ENCODE results near the gene SUSD6. TPM values are rescaled to one million over a fixed set of nuclear protein-coding genes. Genes with fewer than 3 reads are reported as not detected.

SUSD6 gene
- total RNA-seq, 2 donors from 2014 or later: 41.1 to 52.3 TPM

DNA sequence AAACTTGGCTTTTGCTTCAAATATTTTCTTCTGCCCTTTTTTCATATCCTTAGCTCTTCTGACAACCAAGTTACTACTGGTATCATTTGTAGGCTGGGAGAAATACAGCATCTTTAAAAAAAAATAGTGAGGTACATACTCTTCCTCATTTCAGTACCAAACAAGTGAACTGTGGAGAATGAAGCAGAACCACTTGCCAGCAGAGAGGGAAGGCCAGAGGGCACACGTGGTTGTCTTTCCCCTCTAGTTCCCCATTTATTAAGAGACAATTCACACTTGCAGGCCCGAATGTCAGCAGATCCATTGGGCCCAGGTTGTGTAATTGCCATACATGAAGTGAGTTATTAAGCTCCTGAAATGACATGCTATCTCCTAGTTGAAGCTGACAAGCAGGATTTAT lies 3.2 kb downstream of the SUSD6 start:
- no peaks in the 10 kb centered on the region for H3K9me3 ChIP-seq
- WGBS: 14% methylated on average over 2 of the region's 2 CpGs
- intact Hi-C loops (cut with DNase I): loop anchor here (5.0 kb wide), 2 partner anchors 58 to 98 kb away; no protein-coding TSS in a partner anchor
- peaks cover 11% of the 10 kb centered on the region for H3K4me1 ChIP-seq (replicated peaks)
- H3K4me3 ChIP-seq: no peak overlapping the region
- H3K36me3 ChIP-seq: no peaks in the 10 kb centered on the region
- peak overlapping the region; percentile 78 to 94 for H3K27ac ChIP-seq
- no peaks in the 10 kb centered on the region for H3K27me3 ChIP-seq (replicated peaks; ENCODE audit: insufficient read depth)
- TF ChIP-seq POLR2A (IDR thresholded peaks at IDR 0.05) (no peak), POLR2AphosphoS5 (IDR thresholded peaks at IDR 0.05) (no peak), CTCF (IDR thresholded peaks at IDR 0.05) (no peak)
- DNase-seq (ENCODE audit: low spot score): no peak

DNA sequence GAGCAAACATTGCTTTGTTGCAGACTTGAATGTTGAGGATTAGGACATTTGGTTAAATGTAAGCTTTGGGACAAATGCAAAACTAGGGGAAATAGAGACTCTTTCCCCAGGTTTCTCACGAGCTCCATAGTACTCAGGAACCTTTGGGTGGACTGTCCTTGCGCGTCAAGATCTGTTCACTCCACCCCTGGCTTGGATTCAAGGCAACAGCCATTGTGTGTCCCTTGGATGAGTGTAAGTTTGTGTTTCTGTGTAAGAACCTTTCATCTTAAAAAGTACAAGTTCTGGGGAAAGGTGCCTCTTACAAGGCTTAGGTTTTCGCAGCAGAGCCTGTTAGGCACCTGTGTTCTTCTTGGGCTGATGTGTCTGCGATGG lies 3.7 kb downstream of the SUSD6 start:
- WGBS: 56% methylated on average over 5 of the region's 5 CpGs
- Histone ChIP-seq H3K36me3 (no peaks in the 10 kb centered on the region), H3K4me3 (peak overlapping the region in 1 of 2 donors; percentile 6), H3K4me1 (replicated peaks) (peaks cover 11% of the 10 kb centered on the region), H3K27ac (peak overlapping the region; percentile 78 to 94), H3K27me3 (replicated peaks; ENCODE audit: insufficient read depth) (no peaks in the 10 kb centered on the region), H3K9me3 (no peaks in the 10 kb centered on the region)
- intact Hi-C loops (cut with DNase I): loop anchor here (5.0 kb wide), 1 partner anchor 37 kb away; no protein-coding TSS in a partner anchor
- TF ChIP-seq CTCF (IDR thresholded peaks at IDR 0.05) (no peak), POLR2A (IDR thresholded peaks at IDR 0.05) (no peak), POLR2AphosphoS5 (IDR thresholded peaks at IDR 0.05) (no peak)
- no peak for DNase-seq (ENCODE audit: low spot score)

DNA sequence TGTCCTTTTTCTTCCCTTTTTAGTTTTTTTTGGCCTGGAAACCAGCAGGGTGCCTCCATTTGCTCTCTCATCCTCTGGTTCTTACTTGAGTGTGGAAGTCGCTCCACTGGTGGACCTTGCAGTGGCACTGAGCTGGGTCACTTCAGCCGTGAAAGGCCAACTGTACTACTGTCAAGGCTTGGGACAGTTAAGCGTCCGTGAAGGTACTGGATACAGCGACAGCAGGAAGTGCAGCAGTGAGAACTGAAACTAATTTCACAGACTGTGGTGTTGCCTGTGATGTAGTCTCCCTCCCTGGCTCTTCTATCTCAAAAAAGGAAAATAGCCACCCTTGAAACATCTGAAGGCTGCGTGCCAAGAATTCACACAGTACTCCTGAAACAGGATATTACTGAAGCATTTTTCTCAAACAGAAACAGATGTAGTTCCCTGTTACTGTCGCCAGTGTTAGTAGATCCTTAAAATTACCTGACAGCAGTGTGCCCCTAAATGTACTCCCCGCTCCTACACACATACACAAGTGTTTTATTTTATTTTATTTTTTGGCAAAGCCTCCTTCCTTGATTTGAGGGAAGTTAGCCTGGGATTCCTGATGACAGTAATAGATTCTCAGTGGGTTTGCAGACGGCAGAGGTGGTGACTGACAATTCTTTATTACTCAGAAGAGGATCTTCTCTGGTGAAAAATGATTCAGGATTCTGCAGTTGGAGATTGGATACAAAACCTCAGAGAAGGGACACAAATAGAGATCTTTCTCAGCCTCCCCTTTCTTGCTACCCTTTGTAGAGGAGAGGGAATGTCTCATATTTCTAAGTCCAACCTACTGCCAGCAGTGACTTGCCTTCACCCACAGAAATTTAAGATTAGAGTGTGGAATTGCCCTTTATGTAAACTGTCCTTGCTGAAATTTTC lies 4.4 kb downstream of the SUSD6 start:
- DNase-seq (ENCODE audit: low spot score): peak; percentile 65
- Histone ChIP-seq H3K27ac (peak overlapping the region; percentile 78 to 94), H3K4me1 (replicated peaks) (peaks cover 11% of the 10 kb centered on the region), H3K9me3 (no peaks in the 10 kb centered on the region), H3K27me3 (replicated peaks; ENCODE audit: insufficient read depth) (no peaks in the 10 kb centered on the region), H3K4me3 (peak overlapping the region in 1 of 2 donors; percentile 6), H3K36me3 (no peaks in the 10 kb centered on the region)
- TF ChIP-seq POLR2AphosphoS5 (IDR thresholded peaks at IDR 0.05) (peak; percentile 57), CTCF (IDR thresholded peaks at IDR 0.05) (no peak)
- intact Hi-C loops (cut with DNase I): loop anchor here (5.0 kb wide), 1 partner anchor 37 kb away; no protein-coding TSS in a partner anchor
- WGBS: 9% methylated on average over 9 of the region's 9 CpGs

- no peaks in the 10 kb centered on the region for H3K36me3 ChIP-seq
- peak; percentile 17 for TF ChIP-seq POLR2AphosphoS5 (IDR thresholded peaks at IDR 0.05)
- no peak for TF ChIP-seq POLR2A (IDR thresholded peaks at IDR 0.05)
- TF ChIP-seq CTCF (IDR thresholded peaks at IDR 0.05): no peak
- no peaks in the 10 kb centered on the region for H3K9me3 ChIP-seq
- intact Hi-C loops (cut with DNase I): loop anchor here (5.0 kb wide), 1 partner anchor 36 kb away; no protein-coding TSS in a partner anchor
- no peak overlapping the region for H3K4me3 ChIP-seq
- DNase-seq (ENCODE audit: low spot score): no peak
- H3K27me3 ChIP-seq (replicated peaks; ENCODE audit: insufficient read depth): no peaks in the 10 kb centered on the region
- 32% methylated on average over 1 of the region's 1 CpG for WGBS
- H3K4me1 ChIP-seq (replicated peaks): peaks cover 11% of the 10 kb centered on the region
- H3K27ac ChIP-seq: peak overlapping the region; percentile 78 to 94
Measured at GRCh38 chr14:69616408-69616773, 5.0 kb downstream of the SUSD6 start.

Measured in prostate gland (tissue), 2 donors.